HG03571 (cell line): ENCODE data around the gene EXOC6B.

ENCODE experiments used
- ATAC-seq: cut with Tn5 transposase; IDR thresholded peaks from one replicate; pipeline ENCODE4 v1.9.1; 2021; ENCODE audit not compliant: unreplicated experiment

The EXOC6B gene

DNA sequence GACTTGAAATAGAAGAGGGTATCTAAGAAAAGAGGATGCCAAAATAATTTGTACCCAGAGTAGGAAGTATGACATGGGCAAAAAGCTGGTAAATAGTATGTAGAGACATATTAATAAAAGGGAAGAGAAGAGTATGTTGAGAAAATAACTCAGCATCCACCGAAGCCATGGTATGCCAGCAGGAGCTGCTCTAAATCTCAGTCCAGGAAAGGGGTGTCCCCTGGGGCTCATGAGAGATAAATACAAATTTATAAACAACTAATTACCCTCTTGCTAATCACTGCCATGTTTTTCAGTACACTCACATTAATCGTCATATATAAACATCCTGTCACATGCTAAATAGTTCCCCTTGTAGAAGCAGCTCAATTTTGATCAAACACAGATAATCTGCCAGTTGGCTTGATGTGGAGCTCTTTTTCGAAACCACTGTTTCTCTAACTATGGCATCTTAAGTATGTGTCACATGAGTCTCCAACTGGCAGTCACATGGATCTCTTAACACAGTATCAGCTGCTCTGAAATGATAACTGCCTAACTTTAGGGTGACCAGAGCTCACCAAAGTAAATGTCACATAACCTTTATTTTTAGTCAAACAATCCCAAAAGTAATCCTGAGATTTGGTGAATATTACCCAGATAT, 31.9 kb downstream of the EXOC6B start:
- no peak for ATAC-seq

DNA sequence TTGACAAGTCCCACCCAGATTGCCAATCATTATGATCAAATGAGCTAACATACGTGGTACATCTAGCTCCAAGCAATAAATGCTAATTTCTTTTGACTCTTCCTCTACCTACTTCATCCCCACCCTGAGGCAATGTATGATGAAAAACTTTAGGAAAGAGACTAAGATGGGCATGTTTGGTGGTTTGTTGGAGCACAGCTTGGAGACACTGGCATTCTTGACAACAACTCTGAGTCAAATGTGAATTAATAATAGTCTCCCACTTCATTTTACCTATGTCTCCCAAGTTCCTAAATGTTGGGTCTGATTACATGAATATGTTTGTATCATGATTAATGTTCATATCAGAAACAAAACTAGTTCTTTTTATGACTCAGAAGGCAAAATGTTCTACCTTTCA, 36.6 kb downstream of the EXOC6B start:
- ATAC-seq: no peak

DNA sequence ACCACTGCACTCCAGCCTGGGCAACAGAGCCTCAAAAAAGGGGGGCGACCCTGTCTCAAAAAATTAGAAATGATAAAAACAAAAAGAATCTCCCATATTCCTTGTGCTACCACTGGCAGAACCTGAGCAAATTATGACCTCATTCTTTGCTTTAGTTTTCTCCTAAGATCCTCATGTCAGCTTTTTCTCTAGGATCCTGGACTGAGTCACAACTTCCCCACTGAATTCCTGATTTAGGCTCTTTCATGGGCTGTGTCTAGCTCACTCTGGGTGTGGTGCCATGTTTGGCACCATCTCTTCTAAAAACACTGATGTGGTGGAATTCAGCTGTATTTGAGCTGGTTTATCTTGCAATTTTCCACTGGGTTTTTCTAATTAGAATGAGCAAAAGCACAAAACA, 37.1 kb downstream of the EXOC6B start:
- ATAC-seq: no peak

DNA sequence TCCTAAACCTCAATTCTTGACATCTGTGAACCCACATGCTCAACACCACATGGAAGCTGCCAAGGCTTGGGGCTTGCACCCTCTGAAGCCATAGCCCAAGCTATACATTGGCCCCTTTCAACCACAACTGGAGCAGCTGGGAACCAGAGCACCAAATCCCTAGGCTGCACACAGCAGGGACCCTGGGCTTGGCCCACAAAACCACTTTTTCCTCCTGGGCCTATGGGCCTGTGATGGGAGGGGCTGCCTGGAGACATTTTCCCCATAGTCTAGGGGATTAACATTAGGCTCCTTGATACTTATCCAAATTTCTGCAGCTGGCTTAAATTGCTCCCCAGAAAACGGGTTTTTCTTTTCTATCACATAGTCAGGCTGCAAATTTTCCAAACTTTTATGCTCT, 40.3 kb downstream of the EXOC6B start:
- ATAC-seq: no peak

GRCh38 chr2:72782520-72782919, 43.3 kb downstream of the EXOC6B start:
- ATAC-seq: no peak

- no peak for ATAC-seq
Measured at GRCh38 chr2:72781480-72781879, 44.4 kb downstream of the EXOC6B start.

GRCh38 chr2:72780477-72780876, 45.4 kb downstream of the EXOC6B start:
- ATAC-seq: no peak

- no peak for ATAC-seq
Measured at GRCh38 chr2:72779495-72779894, 46.3 kb downstream of the EXOC6B start.

GRCh38 chr2:72778410-72778809, 47.4 kb downstream of the EXOC6B start:
- ATAC-seq: no peak

DNA sequence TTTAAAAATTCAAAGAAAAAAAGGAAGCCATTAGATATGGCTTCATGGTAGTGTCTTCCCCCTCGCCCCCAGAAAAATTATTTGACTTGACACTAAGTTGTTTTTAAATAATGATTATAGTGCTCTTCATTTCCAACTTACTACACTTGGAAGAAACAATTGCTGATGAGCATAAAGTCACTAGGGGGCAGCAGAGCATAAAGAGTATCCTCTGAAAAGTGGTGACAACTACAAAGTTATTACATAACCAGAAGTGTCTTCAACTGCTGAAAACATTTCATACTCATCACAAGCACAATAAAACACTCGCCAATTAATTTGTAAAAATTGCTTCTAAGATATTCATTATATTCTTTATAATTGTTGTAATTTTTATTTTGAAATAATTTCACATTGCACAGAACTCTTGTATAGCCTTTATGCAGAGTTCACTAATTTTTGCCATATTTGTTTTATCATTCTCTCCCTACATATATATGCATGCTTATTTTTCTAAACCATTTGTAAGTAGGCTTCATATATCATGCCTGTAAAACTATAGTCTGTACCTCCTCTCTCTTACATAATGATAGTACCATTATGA, 54.9 kb downstream of the EXOC6B start:
- ATAC-seq: no peak

DNA sequence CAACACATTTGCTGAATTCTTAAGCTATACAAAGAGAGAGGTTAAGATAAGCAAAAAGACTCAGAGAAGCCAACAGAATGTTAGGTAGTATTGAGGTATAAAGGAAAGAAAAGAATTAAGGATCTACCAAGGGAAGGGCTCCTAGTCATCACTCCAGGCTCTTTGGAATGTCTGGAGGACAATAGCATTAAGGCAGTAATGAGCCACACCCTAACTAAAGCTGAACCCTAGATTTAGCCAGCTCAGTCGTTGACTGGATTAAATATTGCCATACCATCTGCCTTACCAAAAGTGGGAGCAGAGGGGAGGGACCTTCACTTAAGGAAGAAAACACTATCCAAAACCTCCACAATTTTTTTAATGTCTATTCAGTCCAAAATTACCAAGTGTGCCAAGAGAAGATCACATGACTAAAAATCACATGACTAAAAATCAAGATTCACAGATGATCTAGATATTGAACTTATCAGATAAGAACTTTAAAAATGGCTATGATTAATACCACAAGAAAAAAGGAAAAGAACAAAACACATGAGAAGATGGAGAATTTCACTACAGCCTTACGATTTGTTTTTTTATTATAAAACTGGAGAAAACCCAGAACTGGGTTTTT, 59.7 kb downstream of the EXOC6B start:
- no peak for ATAC-seq

DNA sequence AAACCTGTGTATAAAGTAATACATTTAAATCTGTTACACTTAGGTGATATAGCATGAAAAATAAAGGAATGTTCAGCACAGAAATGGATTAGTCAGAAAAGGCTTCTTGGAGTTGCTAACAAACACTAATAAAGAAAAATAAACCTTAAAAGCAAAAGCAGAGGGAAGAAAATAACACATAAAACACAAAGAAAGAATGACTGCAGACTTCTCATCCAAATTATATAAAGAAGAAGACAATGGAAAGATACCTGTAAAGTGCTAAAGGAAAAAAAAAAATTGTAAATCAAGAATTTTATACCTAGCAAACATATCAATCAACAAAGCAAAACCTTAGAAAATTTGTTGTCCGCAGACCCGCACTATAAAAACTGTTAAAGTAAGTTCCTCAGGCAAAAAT, 63.6 kb downstream of the EXOC6B start:
- ATAC-seq: no peak

- ATAC-seq: no peak
Measured at GRCh38 chr2:72759755-72760154, 66.1 kb downstream of the EXOC6B start.

DNA sequence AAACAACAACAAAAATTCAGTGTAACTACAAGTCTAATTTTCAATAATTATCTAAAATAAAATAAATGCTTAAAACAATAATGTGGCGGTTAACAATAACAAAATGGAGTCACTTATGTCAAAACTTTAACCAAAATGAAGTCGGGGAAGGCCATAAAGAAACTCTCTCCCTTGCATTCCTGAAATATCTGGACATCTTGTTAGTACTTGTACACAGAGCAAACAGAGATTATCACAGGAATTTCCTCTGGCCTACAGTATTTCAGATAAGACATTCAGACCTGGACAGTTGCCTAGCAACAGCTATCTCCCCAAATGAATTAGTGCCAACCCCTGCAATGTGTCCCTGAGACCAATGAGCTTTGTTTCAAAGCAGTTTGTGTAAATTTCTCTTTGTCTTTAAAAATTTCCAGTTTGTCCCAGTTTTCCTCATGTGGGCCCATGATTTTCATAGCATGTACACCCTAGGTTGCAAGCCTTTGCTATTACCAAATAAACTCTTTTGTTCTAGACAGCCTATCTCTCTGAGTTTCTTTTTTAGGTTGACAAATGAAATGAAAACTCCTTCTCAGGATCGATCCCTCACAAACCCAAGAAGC, 68.6 kb downstream of the EXOC6B start:
- ATAC-seq: no peak

- ATAC-seq: no peak
Measured at GRCh38 chr2:72755647-72756423, 70.0 kb downstream of the EXOC6B start.

- ATAC-seq: no peak
Measured at GRCh38 chr2:72754628-72755320, 71.1 kb downstream of the EXOC6B start.

DNA sequence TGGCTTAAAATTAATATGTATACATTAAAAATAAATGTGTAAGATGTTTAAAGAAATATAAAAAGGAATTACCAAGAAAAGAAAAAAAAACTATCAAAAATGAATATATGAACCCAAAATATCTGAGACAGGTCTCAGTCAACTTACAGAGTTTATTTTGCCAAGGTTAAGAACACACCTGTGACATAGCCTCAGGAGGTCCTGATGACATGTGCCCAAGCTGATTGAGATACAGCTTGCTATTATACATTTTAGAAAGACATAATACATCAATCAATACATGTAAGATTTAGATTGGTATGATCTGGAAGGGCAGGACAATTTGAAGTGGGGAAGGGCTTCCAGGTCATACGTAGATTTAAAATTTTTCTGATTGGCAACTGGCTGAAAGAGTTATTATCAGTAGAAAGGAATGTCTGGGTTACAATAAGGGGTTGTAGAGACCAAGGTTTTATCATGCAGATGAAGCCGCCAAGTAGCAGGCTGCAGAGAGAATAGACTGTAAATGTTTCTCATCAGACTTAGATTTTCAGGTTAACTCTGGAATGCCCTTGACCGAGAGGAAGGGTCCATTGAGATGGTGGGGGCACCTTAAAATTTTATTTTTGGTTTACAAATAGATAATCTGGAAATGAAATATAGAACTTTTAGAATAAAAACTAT, 74.7 kb downstream of the EXOC6B start:
- ATAC-seq: no peak

DNA sequence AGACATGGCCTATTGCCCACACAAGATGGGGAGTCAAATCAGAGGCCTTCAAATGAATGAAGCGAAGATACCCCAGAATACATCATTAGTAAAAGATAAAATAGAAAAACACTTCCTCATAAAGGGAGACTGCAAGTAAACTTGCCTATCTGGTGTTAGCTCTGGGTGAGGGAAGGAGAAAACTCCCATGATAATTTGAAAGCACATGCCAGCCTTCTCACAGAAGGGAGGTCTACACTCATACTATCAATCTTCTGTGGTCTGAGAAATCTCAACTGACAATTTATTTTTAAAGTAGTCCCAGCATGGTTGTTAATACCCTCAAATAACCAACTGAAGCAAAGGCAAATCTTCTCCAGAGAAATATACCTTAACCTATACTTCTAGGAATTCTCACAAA, 75.4 kb downstream of the EXOC6B start:
- no peak for ATAC-seq

DNA sequence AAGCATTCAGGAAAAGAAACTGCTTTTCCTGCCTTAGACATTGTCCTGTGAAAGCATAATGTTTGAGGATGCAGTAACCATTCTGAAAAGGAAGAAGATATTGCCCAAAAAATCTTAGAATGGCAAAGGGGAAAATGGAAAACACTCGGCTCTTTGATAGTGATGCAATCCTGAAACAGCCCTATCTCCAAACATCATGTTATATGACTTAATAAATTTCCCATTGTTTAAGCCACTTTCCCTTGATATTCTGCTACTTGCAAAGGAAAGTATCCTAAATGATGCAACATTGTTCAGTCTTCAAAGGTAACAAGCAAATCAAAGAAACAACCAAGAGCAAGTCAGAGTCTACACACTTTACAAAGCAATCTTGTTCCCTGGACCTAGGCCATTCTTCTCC, 78.5 kb downstream of the EXOC6B start:
- ATAC-seq: no peak

DNA sequence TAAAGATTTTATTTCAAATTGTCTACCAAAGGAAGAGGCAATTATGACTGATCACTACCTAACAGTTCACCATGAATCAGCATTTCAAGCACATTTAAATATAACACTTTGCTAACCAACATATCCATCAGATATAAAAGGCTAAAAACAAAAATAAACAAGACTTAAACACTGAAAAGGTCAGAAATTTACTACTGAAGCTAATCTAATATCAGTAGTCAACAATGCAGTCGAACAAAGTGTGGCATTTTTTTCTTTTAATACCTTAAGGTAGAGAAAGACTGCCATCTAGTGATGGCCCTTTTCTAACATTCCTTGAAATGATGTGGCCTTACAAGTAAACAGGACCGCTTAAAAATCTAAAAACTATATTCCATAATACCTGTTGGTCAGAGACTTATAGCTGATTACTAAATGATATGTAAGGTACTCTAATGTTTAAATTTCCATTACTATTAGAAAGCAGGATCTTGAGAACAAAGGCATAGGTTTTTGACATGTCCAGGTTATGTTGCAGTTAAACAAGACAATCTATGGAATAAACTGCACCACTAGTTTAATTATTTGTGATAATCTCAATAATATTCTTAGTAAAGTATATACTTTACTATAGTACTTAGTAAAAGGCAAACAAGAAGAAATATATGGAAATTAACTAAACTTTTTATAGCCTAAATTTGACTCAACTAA, 80.0 kb downstream of the EXOC6B start:
- ATAC-seq: no peak
